OCI-LY7 (cell line): ENCODE results near the gene PLEKHA6. TPM values are rescaled to one million over a fixed set of nuclear protein-coding genes. Genes with fewer than 3 reads are reported as not detected.

Experiments
- BruUV-seq: library from RNA; stranded (reverse); fragments of 400-500 nt; replicated peaks from 2 replicates; lab custom pipeline; 2021; lab: Mats Ljungman, UMichigan
- CTCF ChIA-PET: fragments of 300-600 bp; sonication (Branson Sonifier 250); formaldehyde crosslinking; loops from one replicate; lab custom pipeline; 2022; ENCODE audit warnings: antibody characterized with exemption; ENCODE audit not compliant: unreplicated experiment; lab: Charles Lee
- POLR2A ChIA-PET: fragments of 300-600 bp; sonication (Branson Sonifier 250); formaldehyde crosslinking; loops from one replicate; lab custom pipeline; 2022; ENCODE audit warnings: antibody characterized with exemption; lab: Charles Lee
- DNase-seq: peaks from one replicate; pipeline ENCODE4 v3.0.0-alpha.2; 2015; ENCODE audit warnings: low spot score
- H2AFZ ChIP-seq: fragments of 200-600 bp; sonication (generic), shearing (Covaris generic); 2 replicates; pipeline ENCODE4 v1.6.1; 2014; ENCODE audit warnings: mild to moderate bottlenecking, antibody characterized with exemption, low read length, moderate library complexity
- H3K27ac ChIP-seq: fragments of 200-600 bp; sonication (generic); 2 replicates; pipeline ENCODE4 v1.5.1; 2014; ENCODE audit warnings: mixed run types, low read depth, mild to moderate bottlenecking, moderate library complexity, low read length, inconsistent platforms; ENCODE audit not compliant: poor library complexity, severe bottlenecking
- H3K36me3 ChIP-seq: fragments of 200-600 bp; sonication (generic); 2 replicates; pipeline ENCODE4 v1.6.1; 2014; ENCODE audit warnings: mild to moderate bottlenecking, antibody characterized with exemption, low read length, moderate library complexity, mixed read lengths; ENCODE audit not compliant: insufficient read depth
- H3K4me1 ChIP-seq: fragments of 200-600 bp; sonication (generic); 2 replicates; pipeline ENCODE4 v1.5.1; 2014; ENCODE audit warnings: mild to moderate bottlenecking, low read length; ENCODE audit not compliant: insufficient read depth, poor library complexity, severe bottlenecking
- H3K4me2 ChIP-seq: fragments of 200-600 bp; sonication (generic); 2 replicates; pipeline ENCODE4 v1.6.1; 2014; ENCODE audit warnings: mild to moderate bottlenecking, low read length
- H3K4me3 ChIP-seq: fragments of 200-600 bp; sonication (generic); 2 replicates; pipeline ENCODE4 v1.5.1; 2014; ENCODE audit warnings: mild to moderate bottlenecking, low read depth, low read length; ENCODE audit not compliant: poor library complexity, severe bottlenecking
- H3K79me2 ChIP-seq: fragments of 200-600 bp; sonication (generic); 2 replicates; pipeline ENCODE4 v1.6.1; 2016; ENCODE audit warnings: low read depth, mild to moderate bottlenecking, low read length, moderate library complexity, mixed read lengths; ENCODE audit not compliant: insufficient read depth
- H3K9me2 ChIP-seq: fragments of 200-600 bp; sonication (generic); 2 replicates; pipeline ENCODE4 v1.6.1; 2016; ENCODE audit warnings: mild to moderate bottlenecking, low read length, mixed read lengths; ENCODE audit not compliant: insufficient read depth
- H3K9me3 ChIP-seq: fragments of 200-600 bp; sonication (generic); 2 replicates; pipeline ENCODE4 v1.6.1; 2014; ENCODE audit warnings: mild to moderate bottlenecking, mixed run types, low read length, mixed read lengths
- H4K20me1 ChIP-seq: fragments of 200-600 bp; sonication (generic); 2 replicates; pipeline ENCODE4 v1.6.1; 2014; ENCODE audit warnings: mild to moderate bottlenecking, antibody characterized with exemption, low read length, moderate library complexity, mixed read lengths; ENCODE audit not compliant: insufficient read depth
- EZH2phosphoT487 ChIP-seq: fragments of 200-600 bp; sonication (generic); IDR thresholded peaks from 2 replicates; pipeline ENCODE4 v1.6.1; 2018; ENCODE audit warnings: low read depth, borderline replicate concordance, mild to moderate bottlenecking, mixed run types, antibody characterized with exemption, low read length, moderate library complexity, mixed read lengths
- intact Hi-C: fragments of 100-400 bp; cut with micrococcal nuclease; formaldehyde crosslinking; loops from one replicate; pipeline ENCODE4 v1.10.0; 2022; ENCODE audit not compliant: unreplicated experiment
- total RNA-seq, 2 experiments: library from RNA; depleted of rRNA in 1 of 2; stranded (reverse); fragments of >200 nt in 1 of 2; shearing (Covaris generic) in 1 of 2; gene quantifications; 2 replicates each; pipeline ENCODE4 v1.2.3, GENCODE V29; 2014 to 2022
- TF ChIP-seq, protein P1 (sequence below): fragments of 200-600 bp; sonication (generic); conservative IDR thresholded peaks from 2 replicates; pipeline ENCODE4 v1.5.1; 2014; ENCODE audit warnings: mild to moderate bottlenecking, antibody characterized with exemption, low read length, moderate library complexity, mixed read lengths

Gene PLEKHA6
- total RNA-seq, 2 experiments from 2014 or later, result not detected

DNA sequence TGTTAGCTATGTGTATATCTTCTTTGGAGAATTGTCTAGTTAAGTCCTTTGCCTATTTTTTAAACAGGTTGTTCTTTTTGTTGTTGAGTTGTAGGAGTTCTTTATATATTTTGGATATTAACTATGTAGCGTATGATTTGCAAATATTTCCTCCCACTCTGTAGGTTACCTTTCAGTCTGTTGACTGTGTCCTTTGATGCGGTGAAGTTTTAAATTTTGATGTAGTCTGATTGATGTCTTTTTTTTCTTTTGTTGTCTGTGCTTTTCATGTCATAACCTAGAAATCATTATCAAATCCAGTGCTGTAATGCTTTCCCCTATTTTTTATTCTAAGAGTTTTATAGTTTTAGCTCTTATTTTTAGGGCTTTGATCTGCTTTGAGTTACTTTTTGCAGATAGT, 154.8 kb downstream of the PLEKHA6 start:
- Histone ChIP-seq H3K9me3 (no peaks in the 10 kb centered on the region), H3K9me2 (no peaks in the 10 kb centered on the region), H2AFZ (no peak overlapping the region), H3K4me2 (no peak overlapping the region), H3K79me2 (no peaks in the 10 kb centered on the region), H3K4me1 (no peaks in the 10 kb centered on the region), H3K27ac (no peak overlapping the region), H4K20me1 (no peaks in the 10 kb centered on the region), H3K4me3 (no peak overlapping the region), H3K36me3 (no peaks in the 10 kb centered on the region)
- POLR2A ChIA-PET, result no interaction called here
- no peak for DNase-seq
- CTCF ChIA-PET, result no interaction called here
- BruUV-seq, result no TSS peak
- intact Hi-C loops, result loop anchor here (5.0 kb wide), 1 partner anchor 157 kb away; no protein-coding TSS in a partner anchor
- TF ChIP-seq, protein P1, sequence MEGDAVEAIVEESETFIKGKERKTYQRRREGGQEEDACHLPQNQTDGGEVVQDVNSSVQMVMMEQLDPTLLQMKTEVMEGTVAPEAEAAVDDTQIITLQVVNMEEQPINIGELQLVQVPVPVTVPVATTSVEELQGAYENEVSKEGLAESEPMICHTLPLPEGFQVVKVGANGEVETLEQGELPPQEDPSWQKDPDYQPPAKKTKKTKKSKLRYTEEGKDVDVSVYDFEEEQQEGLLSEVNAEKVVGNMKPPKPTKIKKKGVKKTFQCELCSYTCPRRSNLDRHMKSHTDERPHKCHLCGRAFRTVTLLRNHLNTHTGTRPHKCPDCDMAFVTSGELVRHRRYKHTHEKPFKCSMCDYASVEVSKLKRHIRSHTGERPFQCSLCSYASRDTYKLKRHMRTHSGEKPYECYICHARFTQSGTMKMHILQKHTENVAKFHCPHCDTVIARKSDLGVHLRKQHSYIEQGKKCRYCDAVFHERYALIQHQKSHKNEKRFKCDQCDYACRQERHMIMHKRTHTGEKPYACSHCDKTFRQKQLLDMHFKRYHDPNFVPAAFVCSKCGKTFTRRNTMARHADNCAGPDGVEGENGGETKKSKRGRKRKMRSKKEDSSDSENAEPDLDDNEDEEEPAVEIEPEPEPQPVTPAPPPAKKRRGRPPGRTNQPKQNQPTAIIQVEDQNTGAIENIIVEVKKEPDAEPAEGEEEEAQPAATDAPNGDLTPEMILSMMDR, result no peak
- no peak for TF ChIP-seq EZH2phosphoT487

DNA sequence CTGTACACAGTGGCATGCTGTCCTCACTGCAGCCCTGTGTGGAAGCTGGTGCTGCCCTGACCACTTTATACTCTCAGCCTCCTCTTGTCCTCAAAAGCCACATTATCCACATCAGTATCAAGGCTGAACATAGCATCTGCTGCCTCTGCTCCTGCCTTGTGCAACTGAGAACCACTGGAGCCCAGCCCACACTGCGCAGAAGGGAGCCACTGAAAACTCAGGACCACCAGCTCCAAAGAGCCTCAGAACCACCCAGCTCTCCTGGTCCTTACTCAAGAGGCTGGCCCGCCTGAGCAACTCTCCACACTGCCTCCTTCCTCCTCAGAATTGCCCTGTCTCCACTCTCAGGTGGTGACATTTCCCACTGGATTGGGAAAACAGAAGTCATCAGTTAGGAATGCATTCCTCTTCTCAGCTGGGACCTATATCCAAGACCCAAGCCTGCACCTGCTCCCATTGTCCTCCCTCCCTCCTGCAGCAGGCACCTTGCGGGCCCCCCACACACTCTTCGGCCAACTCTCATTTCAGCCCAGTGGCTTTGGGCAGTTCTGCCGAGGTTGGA, 156.4 kb downstream of the PLEKHA6 start:
- BruUV-seq, result no TSS peak
- Histone ChIP-seq H3K9me3 (no peaks in the 10 kb centered on the region), H3K4me1 (no peaks in the 10 kb centered on the region), H3K79me2 (no peaks in the 10 kb centered on the region), H3K4me2 (no peak overlapping the region), H3K9me2 (no peaks in the 10 kb centered on the region), H2AFZ (no peak overlapping the region), H3K36me3 (no peaks in the 10 kb centered on the region), H3K4me3 (no peak overlapping the region), H3K27ac (no peak overlapping the region), H4K20me1 (no peaks in the 10 kb centered on the region)
- intact Hi-C loops, result no loop called here
- no peak for DNase-seq
- TF ChIP-seq EZH2phosphoT487, result no peak
- TF ChIP-seq, protein P1, result no peak
- ChIA-PET POLR2A (no interaction called here), CTCF (no interaction called here)

- H3K9me3 ChIP-seq, result no peaks in the 10 kb centered on the region
- no peak overlapping the region for H3K4me2 ChIP-seq
- no peak overlapping the region for H3K27ac ChIP-seq
- H3K4me1 ChIP-seq, result no peaks in the 10 kb centered on the region
- BruUV-seq, result no TSS peak
- H3K9me2 ChIP-seq, result no peaks in the 10 kb centered on the region
- TF ChIP-seq EZH2phosphoT487, result no peak
- TF ChIP-seq, protein P1, result no peak
- H3K36me3 ChIP-seq, result no peaks in the 10 kb centered on the region
- no peak overlapping the region for H2AFZ ChIP-seq
- DNase-seq, result no peak
- H4K20me1 ChIP-seq, result no peaks in the 10 kb centered on the region
- ChIA-PET CTCF (no interaction called here), POLR2A (no interaction called here)
- intact Hi-C loops, result no loop called here
- no peak overlapping the region for H3K4me3 ChIP-seq
- H3K79me2 ChIP-seq, result no peaks in the 10 kb centered on the region
Observed at GRCh38 chr1:204202481-204202880, 157.2 kb downstream of the PLEKHA6 start.
